PC-9 (cell line): ENCODE results near the gene SH3PXD2A. TPM values are rescaled to one million over a fixed set of nuclear protein-coding genes. Genes with fewer than 3 reads are reported as not detected.
A peak's percentile ranks its signal among the peaks of the same experiment; 100 is the strongest.

ENCODE experiments used
- BruUV-seq: library from RNA; stranded (reverse); fragments of 400-500 nt; replicated peaks from 2 replicates; lab custom pipeline; 2021; lab: Mats Ljungman, UMichigan
- CTCF ChIA-PET: fragments of 300-600 bp; sonication (Branson Sonifier 250); formaldehyde crosslinking; loops from one replicate; lab custom pipeline; 2022; ENCODE audit warnings: antibody characterized with exemption; lab: Charles Lee
- POLR2A ChIA-PET: fragments of 300-600 bp; sonication (Branson Sonifier 250); formaldehyde crosslinking; loops from one replicate; lab custom pipeline; 2022; ENCODE audit warnings: antibody characterized with exemption; ENCODE audit not compliant: unreplicated experiment; lab: Charles Lee
- DNase-seq, 2 experiments: peaks; one replicate each; pipeline versions ENCODE4 v3.0.0 to v3.0.0-alpha.2; 2015 to 2022; ENCODE audit warnings: mixed read lengths in 1 of 2
- H2AFZ ChIP-seq: fragments of 200-600 bp; sonication (generic); 2 replicates; pipeline ENCODE4 v1.8.1; 2017; ENCODE audit warnings: antibody characterized with exemption
- H3F3A ChIP-seq: fragments of 200-600 bp; sonication (generic); 2 replicates; pipeline ENCODE4 v1.8.1; 2017; ENCODE audit warnings: antibody characterized with exemption, mild to moderate bottlenecking, low read depth; ENCODE audit not compliant: insufficient read depth
- H3K27ac ChIP-seq: fragments of 200-600 bp; sonication (generic); 2 replicates; pipeline ENCODE4 v1.6.1; 2016; ENCODE audit warnings: mixed run types
- H3K27me3 ChIP-seq: fragments of 200-600 bp; sonication (generic); 2 replicates; pipeline ENCODE4 v1.6.1; 2016; ENCODE audit warnings: low read depth, mixed run types; ENCODE audit not compliant: insufficient read depth
- H3K36me3 ChIP-seq: fragments of 200-600 bp; sonication (generic); 2 replicates; pipeline ENCODE4 v1.6.1; 2016; ENCODE audit warnings: low read depth, mixed run types
- H3K4me1 ChIP-seq: fragments of 200-600 bp; sonication (generic); replicated peaks from 2 replicates; pipeline ENCODE4 v1.6.1; 2016; ENCODE audit warnings: mixed run types; ENCODE audit not compliant: insufficient read depth
- H3K4me2 ChIP-seq: fragments of 200-600 bp; sonication (generic); 2 replicates; pipeline ENCODE4 v1.6.1; 2017; ENCODE audit warnings: mixed run types
- H3K4me3 ChIP-seq: fragments of 200-600 bp; sonication (generic); 2 replicates; pipeline ENCODE4 v1.6.1; 2016; ENCODE audit warnings: mixed run types
- H3K79me2 ChIP-seq: fragments of 200-600 bp; sonication (generic); 2 replicates; pipeline ENCODE4 v1.6.1; 2017; ENCODE audit warnings: low read depth, mixed run types
- H3K9me2 ChIP-seq: fragments of 200-600 bp; sonication (generic); 2 replicates; pipeline ENCODE4 v1.8.1; 2017; ENCODE audit warnings: mild to moderate bottlenecking; ENCODE audit not compliant: insufficient read depth
- H3K9me3 ChIP-seq: fragments of 200-600 bp; sonication (generic); 2 replicates; pipeline ENCODE4 v1.8.1; 2016; ENCODE audit warnings: low read depth; ENCODE audit not compliant: insufficient read depth
- H4K20me1 ChIP-seq: fragments of 200-600 bp; sonication (generic); 2 replicates; pipeline ENCODE4 v1.8.1; 2017; ENCODE audit not compliant: insufficient read depth
- EZH2 ChIP-seq: fragments of 200-600 bp; sonication (generic); IDR thresholded peaks from 2 replicates; pipeline ENCODE4 v1.8.0; 2017; ENCODE audit warnings: antibody characterized with exemption, low read depth
- intact Hi-C: fragments of 100-400 bp; cut with micrococcal nuclease; formaldehyde crosslinking; loops from one replicate; pipeline ENCODE4 v1.10.0; 2022; ENCODE audit not compliant: unreplicated experiment
- total RNA-seq: library from RNA; stranded (reverse); gene quantifications from 2 replicates; pipeline ENCODE4 v1.2.3, GENCODE V29; 2021
- TF ChIP-seq, protein P1 (sequence below): fragments of 200-600 bp; sonication (generic); conservative IDR thresholded peaks from 2 replicates; pipeline ENCODE4 v1.6.1; 2017; ENCODE audit warnings: mixed run types, antibody characterized with exemption, mild to moderate bottlenecking, moderate library complexity

SH3PXD2A gene
- total RNA-seq, 1 experiment from 2014 or later: 12.5 TPM

DNA sequence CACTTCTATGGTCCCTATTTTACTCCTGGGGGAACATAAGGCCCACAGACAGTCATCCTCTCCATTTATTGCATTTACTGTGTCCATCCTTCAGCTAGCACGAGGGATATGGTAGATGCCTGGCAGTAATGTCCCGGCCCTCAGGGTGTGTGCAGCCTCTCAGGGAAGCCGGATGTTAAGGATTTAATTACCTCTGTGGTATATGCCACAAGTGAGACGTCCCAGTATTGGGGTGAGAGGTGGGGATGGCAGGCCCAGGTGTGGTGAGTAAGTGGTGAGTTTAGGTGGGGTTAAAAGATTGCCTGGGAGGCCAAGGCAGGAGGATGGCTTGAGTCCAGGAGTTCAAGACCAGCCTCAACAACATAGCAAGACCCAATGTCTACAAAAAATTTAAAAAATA is 144.9 kb downstream of the SH3PXD2A start:
- Histone ChIP-seq H3K27me3 (no peaks in the 10 kb centered on the region), H3K4me2 (no peak overlapping the region), H3K36me3 (no peaks in the 10 kb centered on the region), H3K9me3 (no peaks in the 10 kb centered on the region), H3K4me1 (peaks cover 20% of the 10 kb centered on the region), H3K4me3 (no peak overlapping the region), H3K9me2 (no peaks in the 10 kb centered on the region), H4K20me1 (no peaks in the 10 kb centered on the region), H3F3A (peaks cover 10% of the 10 kb centered on the region; the same call in 1 of the 2 replicates), H2AFZ (no peak overlapping the region), H3K27ac (no peak overlapping the region), H3K79me2 (no peaks in the 10 kb centered on the region)
- TF ChIP-seq, protein P1, sequence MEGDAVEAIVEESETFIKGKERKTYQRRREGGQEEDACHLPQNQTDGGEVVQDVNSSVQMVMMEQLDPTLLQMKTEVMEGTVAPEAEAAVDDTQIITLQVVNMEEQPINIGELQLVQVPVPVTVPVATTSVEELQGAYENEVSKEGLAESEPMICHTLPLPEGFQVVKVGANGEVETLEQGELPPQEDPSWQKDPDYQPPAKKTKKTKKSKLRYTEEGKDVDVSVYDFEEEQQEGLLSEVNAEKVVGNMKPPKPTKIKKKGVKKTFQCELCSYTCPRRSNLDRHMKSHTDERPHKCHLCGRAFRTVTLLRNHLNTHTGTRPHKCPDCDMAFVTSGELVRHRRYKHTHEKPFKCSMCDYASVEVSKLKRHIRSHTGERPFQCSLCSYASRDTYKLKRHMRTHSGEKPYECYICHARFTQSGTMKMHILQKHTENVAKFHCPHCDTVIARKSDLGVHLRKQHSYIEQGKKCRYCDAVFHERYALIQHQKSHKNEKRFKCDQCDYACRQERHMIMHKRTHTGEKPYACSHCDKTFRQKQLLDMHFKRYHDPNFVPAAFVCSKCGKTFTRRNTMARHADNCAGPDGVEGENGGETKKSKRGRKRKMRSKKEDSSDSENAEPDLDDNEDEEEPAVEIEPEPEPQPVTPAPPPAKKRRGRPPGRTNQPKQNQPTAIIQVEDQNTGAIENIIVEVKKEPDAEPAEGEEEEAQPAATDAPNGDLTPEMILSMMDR: no peak
- TF ChIP-seq EZH2: no peak
- ChIA-PET CTCF (interaction anchor here (0.6 kb wide), 2 partner anchors 24 to 157 kb away, joined by 4 to 14 read pairs; no protein-coding TSS in a partner anchor), POLR2A (no interaction called here)
- DNase-seq: peak in 1 of 2 experiments; percentile 73
- no TSS peak for BruUV-seq
- intact Hi-C loops: loop anchor here (10.0 kb wide), 4 partner anchors 74 to 494 kb away; partner anchors contain the start of gene SFR1

DNA sequence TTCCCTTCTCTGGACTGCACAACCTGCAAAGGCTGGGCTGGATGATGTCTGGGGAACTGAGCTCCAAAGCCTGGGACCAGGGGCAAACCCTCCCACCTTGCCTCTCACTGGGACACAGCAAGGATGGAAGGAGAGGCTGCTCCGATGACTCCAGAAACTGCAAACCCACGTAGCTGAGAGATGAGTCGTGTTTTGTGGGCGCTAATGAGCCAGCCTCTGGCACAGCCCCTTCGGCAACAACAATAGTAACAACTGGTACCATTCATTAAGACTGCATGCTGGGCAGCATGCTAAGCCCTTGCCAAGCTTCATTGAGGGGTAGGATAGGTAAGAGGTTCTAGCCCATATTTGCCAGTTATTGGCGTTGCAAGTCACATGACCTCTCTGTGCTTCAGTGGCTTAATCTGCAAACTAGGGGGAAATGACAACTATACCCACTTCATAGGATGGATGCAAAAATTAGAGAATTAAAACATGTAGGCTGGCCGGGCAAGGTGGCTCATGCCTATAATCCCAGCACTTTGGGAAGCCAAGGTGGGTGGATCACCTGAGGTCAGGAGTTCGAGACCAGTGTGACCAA is 145.9 kb downstream of the SH3PXD2A start:
- BruUV-seq: no TSS peak
- Histone ChIP-seq H3K4me2 (no peak overlapping the region), H3K4me3 (no peak overlapping the region), H3K4me1 (peaks cover 15% of the 10 kb centered on the region), H4K20me1 (no peaks in the 10 kb centered on the region), H3K9me3 (no peaks in the 10 kb centered on the region), H2AFZ (no peak overlapping the region), H3K27ac (no peak overlapping the region), H3K36me3 (no peaks in the 10 kb centered on the region), H3K79me2 (no peaks in the 10 kb centered on the region), H3K27me3 (no peaks in the 10 kb centered on the region), H3K9me2 (no peaks in the 10 kb centered on the region), H3F3A (peaks cover 10% of the 10 kb centered on the region; the same call in 1 of the 2 replicates)
- TF ChIP-seq EZH2: no peak
- TF ChIP-seq, protein P1: no peak
- CTCF ChIA-PET: no interaction called here
- peak in 1 of 2 experiments; percentile 67 for DNase-seq
- intact Hi-C loops: no loop called here
- POLR2A ChIA-PET: no interaction called here

DNA sequence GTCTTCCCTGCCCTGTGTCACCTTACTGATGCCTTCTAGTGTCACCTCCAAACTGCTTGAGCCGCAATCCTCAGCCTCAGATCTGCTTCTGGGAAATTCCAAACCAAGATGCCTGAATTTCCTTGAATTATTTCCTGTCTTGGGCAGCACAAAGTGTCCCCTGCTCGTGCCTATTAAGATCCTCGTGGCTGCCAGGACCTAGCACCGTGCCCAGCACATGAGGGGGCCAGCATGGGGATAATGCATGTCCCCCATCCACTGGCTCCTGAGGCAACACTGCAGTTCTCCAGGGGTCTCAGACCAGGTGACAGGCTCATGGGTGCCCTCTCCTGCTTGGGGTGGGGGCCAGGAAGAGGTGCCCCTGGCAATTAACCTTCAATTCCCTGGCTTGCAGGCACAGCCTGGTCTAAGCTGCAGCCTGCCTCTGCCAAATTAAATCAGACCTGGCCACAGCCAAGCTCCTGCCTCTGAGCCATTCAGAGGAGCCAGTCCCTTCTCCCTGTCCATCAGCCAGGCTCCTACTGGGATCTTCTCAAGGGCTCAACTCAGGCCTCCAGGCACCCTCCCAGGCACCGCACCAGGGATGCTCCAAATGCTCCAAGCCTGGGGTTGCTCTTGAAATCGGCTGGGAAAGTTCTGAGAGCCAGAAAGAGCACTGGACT is 146.6 kb downstream of the SH3PXD2A start:
- Histone ChIP-seq H3K9me3 (no peaks in the 10 kb centered on the region), H3K4me1 (peaks cover 15% of the 10 kb centered on the region), H3K9me2 (no peaks in the 10 kb centered on the region), H3K79me2 (no peaks in the 10 kb centered on the region), H2AFZ (no peak overlapping the region), H3K4me2 (no peak overlapping the region), H3K27ac (no peak overlapping the region), H3K36me3 (no peaks in the 10 kb centered on the region), H4K20me1 (no peaks in the 10 kb centered on the region), H3K27me3 (no peaks in the 10 kb centered on the region), H3K4me3 (no peak overlapping the region), H3F3A (peaks cover 10% of the 10 kb centered on the region; the same call in 1 of the 2 replicates)
- no peak for DNase-seq
- intact Hi-C loops: no loop called here
- ChIA-PET POLR2A (no interaction called here), CTCF (no interaction called here)
- BruUV-seq: no TSS peak
- TF ChIP-seq, protein P1: no peak
- no peak for TF ChIP-seq EZH2
